ENCODE measurements around the gene CAPN5. TPM values are rescaled to one million over a fixed set of nuclear protein-coding genes. Genes with fewer than 3 reads are reported as not detected.

The CAPN5 gene
- total and polyA plus RNA-seq, 7 donors = 0.59 to 1.8 (median 0.88) TPM

- no peaks in the 10 kb centered on the region for H3K27me3 ChIP-seq (ENCODE audit: insufficient read depth in 3 of 3, low read length in 2 of 3)
- ATAC-seq (no peak), DNase-seq (peak in 1 of 2 donors; percentile 35)
- no peaks in the 10 kb centered on the region for H3K36me3 ChIP-seq (ENCODE audit: insufficient read depth in 1 of 2, low read depth in 1 of 2)
- 70 to 73% (median 70%) methylated on average over 6 of the region's 6 CpGs for WGBS, 3 donors
- TF ChIP-seq, protein P1, sequence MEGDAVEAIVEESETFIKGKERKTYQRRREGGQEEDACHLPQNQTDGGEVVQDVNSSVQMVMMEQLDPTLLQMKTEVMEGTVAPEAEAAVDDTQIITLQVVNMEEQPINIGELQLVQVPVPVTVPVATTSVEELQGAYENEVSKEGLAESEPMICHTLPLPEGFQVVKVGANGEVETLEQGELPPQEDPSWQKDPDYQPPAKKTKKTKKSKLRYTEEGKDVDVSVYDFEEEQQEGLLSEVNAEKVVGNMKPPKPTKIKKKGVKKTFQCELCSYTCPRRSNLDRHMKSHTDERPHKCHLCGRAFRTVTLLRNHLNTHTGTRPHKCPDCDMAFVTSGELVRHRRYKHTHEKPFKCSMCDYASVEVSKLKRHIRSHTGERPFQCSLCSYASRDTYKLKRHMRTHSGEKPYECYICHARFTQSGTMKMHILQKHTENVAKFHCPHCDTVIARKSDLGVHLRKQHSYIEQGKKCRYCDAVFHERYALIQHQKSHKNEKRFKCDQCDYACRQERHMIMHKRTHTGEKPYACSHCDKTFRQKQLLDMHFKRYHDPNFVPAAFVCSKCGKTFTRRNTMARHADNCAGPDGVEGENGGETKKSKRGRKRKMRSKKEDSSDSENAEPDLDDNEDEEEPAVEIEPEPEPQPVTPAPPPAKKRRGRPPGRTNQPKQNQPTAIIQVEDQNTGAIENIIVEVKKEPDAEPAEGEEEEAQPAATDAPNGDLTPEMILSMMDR (IDR thresholded peaks at IDR 0.05) = no peak
- intact Hi-C loops (cut with DNase I) = no loop called here
- peaks cover 6% of the 10 kb centered on the region for H3K4me1 ChIP-seq
- H3K27ac ChIP-seq = no peak overlapping the region
- H3K4me3 ChIP-seq = no peak overlapping the region
- no peaks in the 10 kb centered on the region for H3K9me3 ChIP-seq
Measured at GRCh38 chr11:77152846-77153245, 86.1 kb downstream of the CAPN5 start.

DNA sequence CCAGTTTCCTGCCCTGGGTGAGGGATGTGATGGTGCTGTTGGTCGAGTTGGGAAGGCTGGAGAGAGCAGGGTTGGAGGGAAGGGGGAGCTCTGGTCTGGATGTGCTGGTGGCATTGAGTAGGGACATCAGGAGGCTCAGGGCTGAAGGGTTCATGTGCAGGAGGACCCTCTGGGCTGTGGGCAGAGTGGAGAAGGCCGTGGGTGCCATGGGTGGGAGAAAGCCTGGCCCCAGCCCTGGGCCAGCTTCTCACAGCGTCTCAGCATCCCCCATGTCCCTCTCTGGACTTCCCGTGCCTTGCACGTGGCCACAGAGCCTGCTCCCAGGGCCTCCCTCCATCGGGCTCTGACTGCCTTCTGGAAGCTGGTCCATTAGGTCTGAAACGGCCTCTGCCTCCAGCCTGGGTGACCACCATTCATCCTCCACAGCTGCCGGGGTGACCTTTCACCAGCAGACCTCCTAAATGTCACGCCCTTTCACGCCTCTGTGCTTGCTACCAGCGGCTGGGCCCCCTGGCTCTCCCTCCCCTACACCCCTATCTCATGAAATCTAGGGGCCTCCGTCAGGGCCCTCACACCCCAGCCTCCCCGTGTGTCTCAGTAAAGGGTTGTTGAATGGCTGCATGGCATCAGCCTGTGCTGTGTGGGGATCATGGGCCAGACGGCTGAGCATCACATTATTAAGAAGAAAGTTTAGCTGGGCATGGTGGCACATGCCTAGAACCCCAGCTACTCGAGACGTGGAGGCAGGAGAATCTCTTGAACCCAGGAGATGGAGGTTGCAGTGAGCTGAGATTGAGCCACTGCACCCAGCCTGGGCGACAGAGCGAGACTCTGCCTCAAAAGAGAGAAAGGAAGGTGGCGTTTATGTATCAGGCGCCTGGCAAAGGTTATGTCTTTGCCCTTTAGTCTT lies 86.8 kb downstream of the CAPN5 start:
- 66 to 74% (median 72%) methylated on average over 20 of the region's 20 CpGs for WGBS, 3 donors
- Histone ChIP-seq H3K36me3 (ENCODE audit: insufficient read depth in 1 of 2, low read depth in 1 of 2) (no peaks in the 10 kb centered on the region), H3K4me3 (no peak overlapping the region), H3K4me1 (peaks cover 6% of the 10 kb centered on the region), H3K27me3 (ENCODE audit: insufficient read depth in 3 of 3, low read length in 2 of 3) (no peaks in the 10 kb centered on the region), H3K27ac (no peak overlapping the region), H3K9me3 (no peaks in the 10 kb centered on the region)
- ATAC-seq (no peak), DNase-seq (no peak)
- intact Hi-C loops (cut with DNase I) = no loop called here
- TF ChIP-seq, protein P1 (IDR thresholded peaks at IDR 0.05) = no peak

GRCh38 chr11:77154381-77155081 lies 87.8 kb downstream of the CAPN5 start:
- Histone ChIP-seq H3K4me1 (peaks cover 6% of the 10 kb centered on the region), H3K27me3 (ENCODE audit: insufficient read depth in 3 of 3, low read length in 2 of 3) (no peaks in the 10 kb centered on the region), H3K27ac (no peak overlapping the region), H3K4me3 (no peak overlapping the region), H3K9me3 (no peaks in the 10 kb centered on the region), H3K36me3 (ENCODE audit: insufficient read depth in 1 of 2, low read depth in 1 of 2) (no peaks in the 10 kb centered on the region)
- TF ChIP-seq, protein P1 (IDR thresholded peaks at IDR 0.05) = no peak
- WGBS, 3 donors = 20 to 29% (median 23%) methylated on average over 8 to 10 of the region's 10 CpGs
- intact Hi-C loops (cut with DNase I) = no loop called here
- ATAC-seq (peak; percentile 56 to 86 (median 84)), DNase-seq (peak; percentile 38 to 74)

GRCh38 chr11:77155082-77155475 lies 88.3 kb downstream of the CAPN5 start:
- ATAC-seq = no peak
- peaks cover 6% of the 10 kb centered on the region for H3K4me1 ChIP-seq
- no peak for DNase-seq

More at GRCh38 chr11:77155082-77155475, 88.3 kb downstream of the CAPN5 start:
- intact Hi-C loops (cut with DNase I) = no loop called here
- Histone ChIP-seq H3K4me3 (no peak overlapping the region), H3K9me3 (no peaks in the 10 kb centered on the region), H3K27ac (no peak overlapping the region), H3K36me3 (ENCODE audit: insufficient read depth in 1 of 2, low read depth in 1 of 2) (no peaks in the 10 kb centered on the region), H3K27me3 (ENCODE audit: insufficient read depth in 3 of 3, low read length in 2 of 3) (no peaks in the 10 kb centered on the region)
- WGBS, 3 donors = 89 to 100% (median 97%) methylated on average over 3 of the region's 4 CpGs
- TF ChIP-seq, protein P1 (IDR thresholded peaks at IDR 0.05) = no peak
